ENCODE measurements around the gene LEO1.

Gene LEO1

GRCh38 chr15:52008698-52009434, 37.3 kb upstream of the LEO1 start:
- no peak overlapping the region for H3K9ac ChIP-seq (ENCODE audit: low read length)
- no peaks in the 10 kb centered on the region for H3K79me2 ChIP-seq (ENCODE audit: insufficient read depth, low read length)
- no peak overlapping the region for H3K4me2 ChIP-seq (ENCODE audit: low read depth, low read length, poor library complexity, severe bottlenecking)
- H2AFZ ChIP-seq (ENCODE audit: low read depth, low read length, severe bottlenecking), result no peak overlapping the region
- no peaks in the 10 kb centered on the region for H4K20me1 ChIP-seq (ENCODE audit: low read depth, low read length)
- H3K9me2 ChIP-seq (replicated peaks; ENCODE audit: insufficient read depth, low read length), result no peaks in the 10 kb centered on the region
- H3F3A ChIP-seq (ENCODE audit: insufficient read depth), result no peaks in the 10 kb centered on the region
- H3K36me3 ChIP-seq (ENCODE audit: low read length), result no peaks in the 10 kb centered on the region
- H3K27me3 ChIP-seq (ENCODE audit: low read length), result no peaks in the 10 kb centered on the region
- H3K4me3 ChIP-seq (ENCODE audit: insufficient read depth, low read length, poor library complexity, severe bottlenecking), result no peak overlapping the region
- no peaks in the 10 kb centered on the region for H3K9me3 ChIP-seq (ENCODE audit: insufficient read depth, low read length)
- TF ChIP-seq EZH2phosphoT487 (conservative IDR thresholded peaks at IDR 0.05; ENCODE audit: low read length), result no peak
- no peak for TF ChIP-seq CTCF (IDR thresholded peaks at IDR 0.05; ENCODE audit: insufficient read depth, low read length, poor library complexity, severe bottlenecking)
- H3K27ac ChIP-seq (ENCODE audit: low read depth, low read length), result no peak overlapping the region

- Histone ChIP-seq H3K9me2 (replicated peaks; ENCODE audit: insufficient read depth, low read length) (no peaks in the 10 kb centered on the region), H2AFZ (ENCODE audit: low read depth, low read length, severe bottlenecking) (no peak overlapping the region), H3K9ac (ENCODE audit: low read length) (no peak overlapping the region), H3F3A (ENCODE audit: insufficient read depth) (no peaks in the 10 kb centered on the region), H3K36me3 (ENCODE audit: low read length) (no peaks in the 10 kb centered on the region), H3K9me3 (ENCODE audit: insufficient read depth, low read length) (no peaks in the 10 kb centered on the region), H3K79me2 (ENCODE audit: insufficient read depth, low read length) (no peaks in the 10 kb centered on the region), H3K27me3 (ENCODE audit: low read length) (no peaks in the 10 kb centered on the region), H4K20me1 (ENCODE audit: low read depth, low read length) (no peaks in the 10 kb centered on the region), H3K4me2 (ENCODE audit: low read depth, low read length, poor library complexity, severe bottlenecking) (no peak overlapping the region), H3K27ac (ENCODE audit: low read depth, low read length) (no peak overlapping the region), H3K4me3 (ENCODE audit: insufficient read depth, low read length, poor library complexity, severe bottlenecking) (no peak overlapping the region)
- TF ChIP-seq CTCF (IDR thresholded peaks at IDR 0.05; ENCODE audit: insufficient read depth, low read length, poor library complexity, severe bottlenecking) (no peak), EZH2phosphoT487 (conservative IDR thresholded peaks at IDR 0.05; ENCODE audit: low read length) (no peak)
Measured at GRCh38 chr15:52008359-52008697, 36.8 kb upstream of the LEO1 start.

- no peak overlapping the region for H3K4me2 ChIP-seq (ENCODE audit: low read depth, low read length, poor library complexity, severe bottlenecking)
- no peak overlapping the region for H3K9ac ChIP-seq (ENCODE audit: low read length)
- H3K4me3 ChIP-seq (ENCODE audit: insufficient read depth, low read length, poor library complexity, severe bottlenecking), result no peak overlapping the region
Measured at GRCh38 chr15:52006702-52007340, 35.2 kb upstream of the LEO1 start.

More at GRCh38 chr15:52006702-52007340, 35.2 kb upstream of the LEO1 start:
- no peaks in the 10 kb centered on the region for H3K79me2 ChIP-seq (ENCODE audit: insufficient read depth, low read length)
- H2AFZ ChIP-seq (ENCODE audit: low read depth, low read length, severe bottlenecking), result no peak overlapping the region
- H3K9me3 ChIP-seq (ENCODE audit: insufficient read depth, low read length), result no peaks in the 10 kb centered on the region
- no peaks in the 10 kb centered on the region for H4K20me1 ChIP-seq (ENCODE audit: low read depth, low read length)
- H3K27ac ChIP-seq (ENCODE audit: low read depth, low read length), result no peak overlapping the region
- H3K27me3 ChIP-seq (ENCODE audit: low read length), result no peaks in the 10 kb centered on the region
- TF ChIP-seq CTCF (IDR thresholded peaks at IDR 0.05; ENCODE audit: insufficient read depth, low read length, poor library complexity, severe bottlenecking) (no peak), EZH2phosphoT487 (conservative IDR thresholded peaks at IDR 0.05; ENCODE audit: low read length) (no peak)
- no peaks in the 10 kb centered on the region for H3K36me3 ChIP-seq (ENCODE audit: low read length)
- no peaks in the 10 kb centered on the region for H3K9me2 ChIP-seq (replicated peaks; ENCODE audit: insufficient read depth, low read length)
- no peaks in the 10 kb centered on the region for H3F3A ChIP-seq (ENCODE audit: insufficient read depth)

Data from SU-DHL-6 (cell line).